HCT116 (cell line): Measurements from ENCODE around the gene SNX1.

Experiments used
- ELF1 ChIP-seq: IDR thresholded peaks from 2 replicates; pipeline ENCODE4 v1.6.1; 2012; ENCODE audit warnings: low read depth, borderline replicate concordance
- SP1 ChIP-seq: IDR thresholded peaks from 2 replicates; pipeline ENCODE4 v1.6.1; 2012; ENCODE audit warnings: low read depth

DNA sequence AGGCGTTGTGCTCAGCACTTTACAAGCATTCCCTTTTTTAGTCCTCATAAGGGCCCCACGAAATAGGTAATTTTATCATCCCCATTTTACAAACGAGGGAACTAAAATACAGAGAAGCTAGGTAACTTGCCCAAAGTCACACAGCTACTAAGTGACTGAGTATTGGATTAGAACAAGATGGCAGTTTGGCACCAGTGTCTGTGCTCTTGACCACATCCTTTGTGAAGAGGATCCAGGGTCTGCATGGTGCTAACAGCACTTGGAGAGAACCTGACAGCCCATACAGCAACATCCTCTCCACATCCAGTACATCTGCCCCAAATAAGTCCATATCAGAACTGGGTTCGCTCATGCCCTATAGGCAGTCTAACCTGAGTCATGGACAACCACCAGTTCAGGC lies 27.6 kb upstream of the SNX1 start:
- TF ChIP-seq SP1 (no peak), ELF1 (no peak)
